HG03558 (cell line): ENCODE results near the gene CLEC4C.

Experiments
- ATAC-seq: cut with Tn5 transposase; IDR thresholded peaks from one replicate; pipeline ENCODE4 v1.9.1; 2021; ENCODE audit warnings: moderate number of reproducible peaks; ENCODE audit not compliant: unreplicated experiment; ENCODE audit errors: extremely low read depth

Gene CLEC4C

GRCh38 chr12:7729746-7730145 is 17.4 kb downstream of the CLEC4C start:
- ATAC-seq: no peak

GRCh38 chr12:7723926-7724325 is 23.2 kb downstream of the CLEC4C start:
- no peak for ATAC-seq

DNA sequence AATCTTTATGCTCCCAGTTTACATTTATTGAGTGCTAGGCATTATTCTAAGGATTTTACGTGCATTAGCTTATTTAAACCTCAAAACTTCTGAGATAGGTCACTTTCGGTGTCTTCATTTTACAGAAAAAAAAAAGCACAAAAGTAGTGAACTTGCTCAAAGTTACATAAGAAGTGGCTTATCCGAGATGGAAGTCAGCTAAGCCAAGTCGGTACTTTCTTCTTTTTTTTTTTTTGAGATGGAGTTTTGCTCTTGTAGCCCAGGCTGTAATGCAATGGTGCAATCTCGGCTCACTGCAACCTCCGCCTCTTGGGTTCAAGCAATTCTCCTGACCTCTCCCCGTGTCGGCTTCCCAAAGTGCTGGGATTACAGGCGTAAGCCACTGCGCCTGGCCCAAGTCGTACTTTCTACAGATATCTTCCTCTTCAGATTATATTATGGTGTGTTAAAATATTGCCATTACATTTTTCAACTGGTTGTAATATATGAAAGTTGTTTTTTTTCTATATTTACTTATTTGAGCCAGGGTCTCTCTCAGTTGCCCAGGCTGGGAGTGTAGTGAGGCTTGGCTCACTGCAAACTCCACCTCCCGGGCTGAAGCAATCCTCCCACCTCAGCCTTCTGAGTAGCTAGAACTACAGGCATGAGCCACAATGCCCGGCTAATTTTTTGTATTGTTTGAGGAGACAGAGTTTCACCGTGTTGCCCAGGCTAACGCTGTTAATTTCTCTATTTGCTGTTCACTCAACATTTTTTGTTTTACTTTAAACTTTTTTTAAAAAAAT is 27.0 kb downstream of the CLEC4C start:
- ATAC-seq: no peak

GRCh38 chr12:7716381-7716780 is 30.8 kb downstream of the CLEC4C start:
- ATAC-seq: no peak

- no peak for ATAC-seq
These were observed 34.2 kb downstream of the CLEC4C start for GRCh38 chr12:7712841-7713442.

GRCh38 chr12:7711133-7711532 is 36.0 kb downstream of the CLEC4C start, which contains the start of gene DPPA3:
Gene DPPA3, plus strand, starts transcription at chr12:7711433. Its CDS starts 138 bp downstream, at chr12:7711571.
- no peak for ATAC-seq

DNA sequence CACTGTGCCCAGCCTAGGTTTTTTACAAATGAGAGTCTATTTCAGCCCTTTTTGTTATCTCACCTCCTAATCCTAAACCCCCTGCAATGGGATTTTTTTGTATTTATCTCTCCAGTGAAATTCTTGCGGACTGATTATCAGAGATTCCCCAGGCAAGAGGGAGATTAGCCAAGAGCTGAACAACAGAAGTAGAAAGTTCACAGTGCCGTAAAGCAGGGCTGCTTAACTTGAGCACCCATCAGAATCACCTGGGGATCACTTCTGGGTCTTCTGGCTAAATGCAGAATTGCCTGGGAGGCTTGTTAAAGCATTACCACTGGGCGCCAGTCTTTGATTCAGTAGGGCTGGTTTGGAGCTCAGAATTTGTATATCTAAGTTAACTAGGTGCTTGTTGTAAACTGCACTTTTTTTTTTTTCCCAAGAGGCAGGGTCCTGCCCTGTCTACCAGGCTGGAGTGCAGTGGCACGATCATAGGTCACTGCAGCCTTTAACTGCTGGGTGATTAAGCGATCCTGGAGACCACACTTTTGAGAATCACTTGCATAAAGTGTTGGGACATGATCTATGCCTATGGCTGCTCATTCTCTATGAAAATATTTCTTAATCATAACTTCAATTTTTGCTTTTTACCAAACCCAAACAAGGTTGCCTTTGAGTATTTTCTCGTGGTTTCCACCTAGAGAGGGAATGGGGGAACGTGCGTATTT is 37.1 kb downstream of the CLEC4C start:
- no peak for ATAC-seq

GRCh38 chr12:7705846-7706245 is 41.3 kb downstream of the CLEC4C start:
- ATAC-seq: no peak

GRCh38 chr12:7695566-7696197 is 51.5 kb downstream of the CLEC4C start, which contains the start of gene GDF3:
Gene GDF3, minus strand, starts transcription at chr12:7695775. Its CDS starts 47 bp downstream, at chr12:7695728.
- ATAC-seq: no peak

DNA sequence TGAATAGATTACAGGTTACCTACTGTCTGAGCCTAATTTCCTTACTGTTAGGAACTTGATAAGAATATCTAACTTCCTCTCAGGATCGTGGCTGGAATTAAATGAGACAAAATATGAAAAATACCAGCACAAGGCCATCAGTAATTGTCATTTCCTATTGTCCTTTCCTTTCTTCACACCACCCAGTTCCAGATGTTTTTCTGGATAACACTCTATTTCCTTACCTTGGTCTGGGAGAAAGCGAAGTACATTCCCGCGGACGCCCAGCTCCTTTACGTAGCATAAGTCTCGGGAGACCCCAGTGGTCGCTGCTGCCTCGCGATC is 52.0 kb downstream of the CLEC4C start:
- no peak for ATAC-seq

- no peak for ATAC-seq
These were observed 52.5 kb downstream of the CLEC4C start for GRCh38 chr12:7694556-7695236.

DNA sequence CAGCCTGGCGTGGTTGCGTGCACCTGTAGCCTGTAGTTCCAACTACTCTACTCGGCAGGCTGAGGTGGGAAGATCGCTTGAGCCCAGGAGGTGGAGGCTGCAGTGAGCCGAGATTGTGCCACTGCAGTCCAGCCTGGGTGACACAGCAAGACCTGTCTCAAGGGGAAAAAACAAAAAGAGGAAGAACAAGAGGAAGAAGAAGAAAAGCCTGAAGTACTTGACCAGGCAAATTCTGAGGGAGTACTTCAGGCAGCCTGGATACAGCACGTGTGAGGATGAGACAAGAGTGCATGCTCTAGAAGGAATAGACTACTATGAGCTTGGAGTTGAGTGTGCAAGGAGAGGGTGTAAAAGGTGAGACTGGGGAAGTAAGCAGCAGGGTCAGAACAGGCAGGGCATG is 53.4 kb downstream of the CLEC4C start:
- no peak for ATAC-seq

- ATAC-seq: no peak
These were observed 65.6 kb downstream of the CLEC4C start for GRCh38 chr12:7681535-7681934.
